ENCODE measurements around the gene DAPK2. TPM values are rescaled to one million over a fixed set of nuclear protein-coding genes. Genes with fewer than 3 reads are reported as not detected.
A peak's percentile ranks its signal among the peaks of the same experiment; 100 is the strongest.

The DAPK2 gene
- total and polyA plus RNA-seq, 2 of the 13 experiments (the other 11 are each of a cell fraction or from before 2014, with no cell fraction given): 0.33 to 0.63 TPM

GRCh38 chr15:63899193-63899592 is 147.1 kb downstream of the DAPK2 start:
- Histone ChIP-seq H2AFZ (ENCODE audit: low read length) (no peak overlapping the region), H3K4me3 (replicated peaks in 1 of 3; ENCODE audit: insufficient read depth in 1 of 3, low read depth in 2 of 3, low read length in 3 of 3) (no peak overlapping the region), H3K9ac (ENCODE audit: insufficient read depth, low read depth, low read length) (no peak overlapping the region), H3K27me3 (ENCODE audit: control insufficient read depth in 1 of 2, insufficient read depth in 2 of 2, low read length in 2 of 2) (peaks cover 3 to 6% of the 10 kb centered on the region in 2 experiments; a peak in 2 of 5 replicates), H3K27ac (ENCODE audit: extremely low read length, insufficient read depth, low read length) (no peak overlapping the region), H4K20me1 (ENCODE audit: insufficient read depth, low read length) (no peaks in the 10 kb centered on the region), H3K36me3 (replicated peaks in 1 of 2; ENCODE audit: control insufficient read depth in 1 of 2, insufficient read depth in 2 of 2, low read length in 2 of 2) (no peaks in the 10 kb centered on the region), H3K4me2 (ENCODE audit: low read depth, low read length) (no peak overlapping the region), H3K9me3 (ENCODE audit: low read length) (no peaks in the 10 kb centered on the region), H3K4me1 (ENCODE audit: insufficient read depth, low read length) (peaks cover 25% of the 10 kb centered on the region), H3K79me2 (ENCODE audit: insufficient read depth, low read length) (no peaks in the 10 kb centered on the region)
- in situ Hi-C loops (cut with HindIII; ENCODE audit: extremely low pct_ligation_motif_present, low pct_unique_long_range_greater_than_20kb): no loop called here
- TF ChIP-seq ZNF557 (CRISPR knock-in tag; IDR thresholded peaks at IDR 0.05): no peak
- TF ChIP-seq SNAPC5 (CRISPR knock-in tag; IDR thresholded peaks at IDR 0.05; ENCODE audit: borderline replicate concordance): no peak
- TF ChIP-seq DNMT3B (CRISPR knock-in tag; conservative IDR thresholded peaks at IDR 0.05): no peak
- no peak for TF ChIP-seq KMT2A (CRISPR knock-in tag; IDR thresholded peaks at IDR 0.05)
- no peak for TF ChIP-seq NCOA1 (CRISPR knock-in tag; IDR thresholded peaks at IDR 0.05)
- no peak for TF ChIP-seq KLF12 (CRISPR knock-in tag; IDR thresholded peaks at IDR 0.05; ENCODE audit: borderline replicate concordance)
- POLR2A ChIA-PET: interaction anchor here (0.6 kb wide), 1 partner anchor 34 kb away, joined by 3 read pairs; no protein-coding TSS in a partner anchor
- DNase-seq (ENCODE audit: low spot score): no peak
- intact Hi-C loops (cut with micrococcal nuclease; ENCODE audit: unreplicated experiment): no loop called here
- 53% methylated on average over 7 of the region's 7 CpGs for WGBS (ENCODE audit: low lambda C conversion rate)
- CTCF ChIA-PET (ENCODE audit: low intra/inter-chr PET ratio, low total read pairs): no interaction called here
- FAIRE-seq: no peak
- no TSS peak for BruUV-seq (replicated peaks)
- no peak for ATAC-seq

GRCh38 chr15:63896336-63897115 is 149.8 kb downstream of the DAPK2 start:
- Histone ChIP-seq H4K20me1 (ENCODE audit: insufficient read depth, low read length) (no peaks in the 10 kb centered on the region), H3K4me1 (ENCODE audit: insufficient read depth, low read length) (peaks cover 18% of the 10 kb centered on the region), H3K27me3 (ENCODE audit: control insufficient read depth in 1 of 2, insufficient read depth in 2 of 2, low read length in 2 of 2) (peaks cover 2 to 3% of the 10 kb centered on the region in 2 experiments; a peak in 2 of 5 replicates), H3K9ac (ENCODE audit: insufficient read depth, low read depth, low read length) (no peak overlapping the region), H3K36me3 (replicated peaks in 1 of 2; ENCODE audit: control insufficient read depth in 1 of 2, insufficient read depth in 2 of 2, low read length in 2 of 2) (no peaks in the 10 kb centered on the region), H2AFZ (ENCODE audit: low read length) (peak overlapping the region; percentile 85), H3K4me2 (ENCODE audit: low read depth, low read length) (peak overlapping the region; percentile 71), H3K79me2 (ENCODE audit: insufficient read depth, low read length) (no peaks in the 10 kb centered on the region), H3K9me3 (ENCODE audit: low read length) (no peaks in the 10 kb centered on the region), H3K27ac (ENCODE audit: extremely low read length, insufficient read depth, low read length) (no peak overlapping the region), H3K4me3 (replicated peaks in 1 of 3; ENCODE audit: insufficient read depth in 1 of 3, low read depth in 2 of 3, low read length in 3 of 3) (peak overlapping the region in 1 of 3 experiments; percentile 24; a peak in 2 of 6 replicates)
- WGBS (ENCODE audit: low lambda C conversion rate): 30% methylated on average over 13 of the region's 15 CpGs
- FAIRE-seq (peak; percentile 48), DNase-seq (ENCODE audit: low spot score) (peak; percentile 32), ATAC-seq (peak; percentile 45)
- in situ Hi-C loops (cut with HindIII; ENCODE audit: extremely low pct_ligation_motif_present, low pct_unique_long_range_greater_than_20kb): no loop called here
- POLR2A ChIA-PET: no interaction called here
- intact Hi-C loops (cut with micrococcal nuclease; ENCODE audit: unreplicated experiment): no loop called here
- no TSS peak for BruUV-seq (replicated peaks)
- CTCF ChIA-PET (ENCODE audit: low intra/inter-chr PET ratio, low total read pairs): no interaction called here
- no peak for TF ChIP-seq ZNF546 (CRISPR knock-in tag; conservative IDR thresholded peaks at IDR 0.05)
- no peak for TF ChIP-seq PHF8 (CRISPR knock-in tag; IDR thresholded peaks at IDR 0.05)
- TF ChIP-seq HDAC2 (CRISPR knock-in tag; IDR thresholded peaks at IDR 0.05): no peak
- peak; percentile 78 for TF ChIP-seq RARA (CRISPR knock-in tag; IDR thresholded peaks at IDR 0.05)
- no peak for TF ChIP-seq ZBTB49 (CRISPR knock-in tag; IDR thresholded peaks at IDR 0.05; ENCODE audit: borderline replicate concordance)
- TF ChIP-seq THRA (CRISPR knock-in tag; IDR thresholded peaks at IDR 0.05; ENCODE audit: borderline replicate concordance): peak; percentile 26; the same call in 1 of the 2 replicates
- no peak for TF ChIP-seq REPIN1 (CRISPR knock-in tag; IDR thresholded peaks at IDR 0.05; ENCODE audit: borderline replicate concordance, low read depth)
- no peak for TF ChIP-seq MZF1 (CRISPR knock-in tag; IDR thresholded peaks at IDR 0.05; ENCODE audit: borderline replicate concordance)

All from HepG2 (cell line).